RWPE1 (cell line): ENCODE measurements around the gene TEKT1.
"Not testable (repeated sequence)": the region's sequence is repeated elsewhere in the genome, so short reads cannot be mapped to it uniquely, and the experiment has no call there.

ENCODE experiments used
- CTCF ChIA-PET: fragments of 350-600 bp; sonication (Branson Sonifier 250); formaldehyde crosslinking; extraction: SDS; loops from one replicate; lab custom pipeline; 2021; lab: Yijun Ruan, JAX
- POLR2A ChIA-PET: fragments of 400-600 bp; formaldehyde crosslinking; extraction: SDS; loops from one replicate; lab custom pipeline; 2020; ENCODE audit warnings: antibody characterized with exemption; ENCODE audit not compliant: low non-redundant PET; lab: Yijun Ruan, JAX
- DNase-seq: peaks from one replicate; pipeline ENCODE4 v3.0.0; 2012; ENCODE audit warnings: low spot score
- H3K27ac ChIP-seq: fragments of 450-650 bp; 2 replicates; pipeline ENCODE4 v1.5.1; 2017
- CTCF ChIP-seq: fragments of 450-650 bp; conservative IDR thresholded peaks from 2 replicates; pipeline ENCODE4 v1.5.1; 2017; ENCODE audit warnings: low read depth, mild to moderate bottlenecking

Gene TEKT1

GRCh38 chr17:6780886-6781285, 50.6 kb downstream of the TEKT1 start:
- ChIA-PET POLR2A (no interaction called here), CTCF (interaction anchor here (0.5 to 0.8 kb wide), 2 partner anchors 141 to 348 kb away, joined by 3 to 4 read pairs; no protein-coding TSS in a partner anchor)
- TF ChIP-seq CTCF: no peak
- no peak overlapping the region for H3K27ac ChIP-seq
- DNase-seq: no peak

- DNase-seq: no peak
- ChIA-PET CTCF (interaction anchor here (0.6 kb wide), 1 partner anchor 1341 kb away, joined by 4 read pairs; no protein-coding TSS in a partner anchor), POLR2A (no interaction called here)
- TF ChIP-seq CTCF: no peak
- no peak overlapping the region for H3K27ac ChIP-seq
Measured at GRCh38 chr17:6780001-6780400, 51.5 kb downstream of the TEKT1 start.

GRCh38 chr17:6779411-6779810, 52.1 kb downstream of the TEKT1 start:
- ChIA-PET CTCF (no interaction called here), POLR2A (no interaction called here)
- no peak for TF ChIP-seq CTCF

GRCh38 chr17:6775871-6776405, 55.6 kb downstream of the TEKT1 start, which contains the start of gene FBXO39:
Gene FBXO39 (plus strand): TSS chr17:6776215. CDS start chr17:6779869, 3,654 bp downstream.
- no peak for TF ChIP-seq CTCF
- ChIA-PET CTCF (interaction anchor here (0.7 to 1.0 kb wide), 2 partner anchors 17 to 109 kb away, joined by 3 read pairs; no protein-coding TSS in a partner anchor), POLR2A (no interaction called here)
- DNase-seq: no peak
- no peak within 1 kb of the TSS for H3K27ac ChIP-seq

More at GRCh38 chr17:6779411-6779810, 52.1 kb downstream of the TEKT1 start:
- H3K27ac ChIP-seq: no peak overlapping the region
- DNase-seq: no peak

- POLR2A ChIA-PET, H3K27ac ChIP-seq, DNase-seq, CTCF ChIA-PET: not testable (repeated sequence)
Measured at GRCh38 chr17:6774906-6775305, 56.6 kb downstream of the TEKT1 start.

GRCh38 chr17:6772016-6772415, 59.5 kb downstream of the TEKT1 start:
- ChIA-PET POLR2A (no interaction called here), CTCF (no interaction called here)
- no peak for TF ChIP-seq CTCF
- no peak overlapping the region for H3K27ac ChIP-seq
- no peak for DNase-seq

- TF ChIP-seq CTCF: no peak
- ChIA-PET POLR2A (no interaction called here), CTCF (no interaction called here)
- H3K27ac ChIP-seq: no peak overlapping the region
- no peak for DNase-seq
Measured at GRCh38 chr17:6768447-6768846, 63.1 kb downstream of the TEKT1 start.
